IMR-90 (cell line): ENCODE data around the gene GNAI1. TPM values are rescaled to one million over a fixed set of nuclear protein-coding genes. Genes with fewer than 3 reads are reported as not detected.

Experiments
- ATAC-seq: fragments of 200-7000 bp; cut with Tn5 transposase; 2 replicates; pipeline ENCODE4 v1.9.1; 2020; ENCODE audit warnings: low read depth, mild to moderate bottlenecking, moderate library complexity
- BruUV-seq: library from RNA; stranded (reverse); fragments of 400-500 nt; replicated peaks from 2 replicates; lab custom pipeline; 2021; lab: Mats Ljungman, UMichigan
- CTCF ChIA-PET: fragments of 300-600 bp; formaldehyde crosslinking; extraction: SDS; loops from one replicate; lab custom pipeline; 2021; ENCODE audit warnings: antibody characterized with exemption; lab: Yijun Ruan, JAX
- POLR2A ChIA-PET: fragments of 300-600 bp; sonication (Branson Sonifier 250); formaldehyde crosslinking; loops from one replicate; lab custom pipeline; 2022; ENCODE audit warnings: antibody characterized with exemption; ENCODE audit not compliant: unreplicated experiment; lab: Charles Lee
- DNase-seq: peaks from one replicate; pipeline ENCODE4 v3.0.0; 2013
- H2AFZ ChIP-seq: replicated peaks from 2 replicates; pipeline ENCODE3; 2013; ENCODE audit warnings: low read length, mild to moderate bottlenecking; ENCODE audit not compliant: poor library complexity
- H2AK5ac ChIP-seq: 2 replicates; pipeline ENCODE4 v1.6.1; 2013; ENCODE audit warnings: low read depth, low read length, inconsistent platforms
- H2AK9ac ChIP-seq: replicated peaks from 2 replicates; pipeline ENCODE3; 2013; ENCODE audit warnings: mild to moderate bottlenecking, low read depth, low read length, moderate library complexity; ENCODE audit not compliant: poor library complexity
- H2BK120ac ChIP-seq: 2 replicates; pipeline ENCODE4 v1.6.1; 2013; ENCODE audit warnings: low read depth, low read length, inconsistent platforms
- H2BK15ac ChIP-seq: 3 replicates; pipeline ENCODE4 v1.6.1; 2013; ENCODE audit warnings: low read depth, low read length, inconsistent platforms
- H2BK20ac ChIP-seq: 2 replicates; pipeline ENCODE4 v1.6.1; 2013; ENCODE audit warnings: low read depth, mild to moderate bottlenecking, inconsistent platforms, low read length, moderate library complexity
- H2BK5ac ChIP-seq: 2 replicates; pipeline ENCODE4 v1.6.1; 2013; ENCODE audit warnings: mild to moderate bottlenecking, low read depth, low read length, inconsistent platforms; ENCODE audit not compliant: poor library complexity, severe bottlenecking
- H3K14ac ChIP-seq: replicated peaks from 2 replicates; pipeline ENCODE4 v1.6.1; 2013; ENCODE audit warnings: low read depth, low read length, inconsistent platforms
- H3K18ac ChIP-seq: 2 replicates; pipeline ENCODE4 v1.6.1; 2013; ENCODE audit warnings: low read depth, low read length, control low read depth
- H3K23ac ChIP-seq: 2 replicates; pipeline ENCODE4 v1.6.1; 2013; ENCODE audit warnings: low read depth, low read length, inconsistent platforms
- H3K27ac ChIP-seq: 2 replicates; pipeline ENCODE4 v1.5.1; 2013; ENCODE audit warnings: mild to moderate bottlenecking, control low read depth, low read length; ENCODE audit not compliant: insufficient read depth
- H3K27me3 ChIP-seq: 2 replicates; pipeline ENCODE4 v1.6.1; 2013; ENCODE audit warnings: low read length; ENCODE audit not compliant: control insufficient read depth, insufficient read depth
- H3K36me3 ChIP-seq: 2 replicates; pipeline ENCODE4 v1.6.1; 2013; ENCODE audit warnings: low read length, mixed read lengths; ENCODE audit not compliant: control insufficient read depth, insufficient read depth
- H3K4ac ChIP-seq: 2 replicates; pipeline ENCODE4 v1.6.1; 2013; ENCODE audit warnings: low read depth, low read length, inconsistent platforms
- H3K4me1 ChIP-seq: 2 replicates; pipeline ENCODE4 v1.6.1; 2013; ENCODE audit warnings: low read length, mixed read lengths; ENCODE audit not compliant: control insufficient read depth, insufficient read depth
- H3K4me2 ChIP-seq: 2 replicates; pipeline ENCODE4 v1.6.1; 2013; ENCODE audit warnings: low read depth, mild to moderate bottlenecking, control low read depth, low read length, moderate library complexity
- H3K4me3 ChIP-seq: 2 replicates; pipeline ENCODE4 v1.5.1; 2013; ENCODE audit warnings: low read depth, mild to moderate bottlenecking, control low read depth, low read length, moderate library complexity; ENCODE audit not compliant: insufficient read depth
- H3K56ac ChIP-seq: 2 replicates; pipeline ENCODE4 v1.6.1; 2013; ENCODE audit warnings: low read length, inconsistent platforms; ENCODE audit not compliant: insufficient read depth; ENCODE audit errors: extremely low read depth
- H3K79me1 ChIP-seq, 2 experiments: 2 replicates each; pipeline ENCODE4 v1.6.1; 2013; ENCODE audit warnings: low read length in 2 of 2, inconsistent platforms in 1 of 2, low read depth in 1 of 2
- H3K9ac ChIP-seq: 2 replicates; pipeline ENCODE4 v1.6.1; 2013; ENCODE audit warnings: low read depth, low read length, control low read depth
- H3K9me1 ChIP-seq: 2 replicates; pipeline ENCODE4 v1.6.1; 2013; ENCODE audit warnings: low read length, inconsistent platforms; ENCODE audit not compliant: insufficient read depth
- H3K9me3 ChIP-seq: 2 replicates; pipeline ENCODE4 v1.6.1; 2013; ENCODE audit warnings: low read length; ENCODE audit not compliant: control insufficient read depth, insufficient read depth
- H4K20me1 ChIP-seq: 2 replicates; pipeline ENCODE4 v1.6.1; 2013; ENCODE audit warnings: low read length, inconsistent platforms; ENCODE audit not compliant: insufficient read depth
- H4K5ac ChIP-seq: 2 replicates; pipeline ENCODE4 v1.6.1; 2013; ENCODE audit warnings: mild to moderate bottlenecking, low read depth, low read length, control low read depth
- H4K8ac ChIP-seq, 2 experiments: 2 replicates each; pipeline ENCODE4 v1.6.1; 2013; ENCODE audit warnings: low read depth in 2 of 2, low read length in 2 of 2, control low read depth in 1 of 2, inconsistent platforms in 1 of 2
- H4K91ac ChIP-seq: 2 replicates; pipeline ENCODE4 v1.6.1; 2013; ENCODE audit warnings: low read depth, low read length, inconsistent platforms; ENCODE audit not compliant: insufficient read depth
- BHLHE40 ChIP-seq: fragments of 150-350 bp; IDR thresholded peaks from 2 replicates; pipeline ENCODE4 v1.6.1; 2016; ENCODE audit warnings: mild to moderate bottlenecking, low read depth, low read length
- CHD1 ChIP-seq: IDR thresholded peaks from 2 replicates; pipeline ENCODE4 v1.6.1; 2012; ENCODE audit warnings: low read depth, low read length, improper control_type of control experiment
- ELK1 ChIP-seq: fragments of 150-350 bp; IDR thresholded peaks from 2 replicates; pipeline ENCODE4 v1.6.1; 2016; ENCODE audit warnings: low read depth, mild to moderate bottlenecking, low read length, moderate library complexity, borderline replicate concordance
- FOS ChIP-seq: fragments of 150-350 bp; IDR thresholded peaks from 2 replicates; pipeline ENCODE4 v1.6.1; 2016; ENCODE audit warnings: low read depth, low read length
- MAFK ChIP-seq: IDR thresholded peaks from 2 replicates; pipeline ENCODE4 v1.6.1; 2012; ENCODE audit warnings: low read depth, low read length, improper control_type of control experiment
- MAZ ChIP-seq: IDR thresholded peaks from 2 replicates; pipeline ENCODE4 v1.6.1; 2012; ENCODE audit warnings: low read depth, mild to moderate bottlenecking, low read length, improper control_type of control experiment, moderate library complexity, borderline replicate concordance
- MXI1 ChIP-seq: IDR thresholded peaks from 2 replicates; pipeline ENCODE4 v1.6.1; 2012; ENCODE audit warnings: low read depth, mild to moderate bottlenecking, low read length, moderate library complexity, borderline replicate concordance
- NFE2L2 ChIP-seq: fragments of 150-350 bp; IDR thresholded peaks from 2 replicates; pipeline ENCODE4 v1.6.1; 2016; ENCODE audit warnings: low read depth, mild to moderate bottlenecking, low read length
- RAD21 ChIP-seq: IDR thresholded peaks from 2 replicates; pipeline ENCODE4 v1.6.1; 2012; ENCODE audit warnings: low read length, improper control_type of control experiment
- RFX5 ChIP-seq: IDR thresholded peaks from 2 replicates; pipeline ENCODE4 v1.8.0; 2012; ENCODE audit warnings: low read depth, mild to moderate bottlenecking, low read length, moderate library complexity
- WGBS, 2 experiments: methylation state at CpG; one replicate each; pipeline versions ENCODE4 v1.1.5 to v1.1.7; 2013; ENCODE audit warnings: missing lambda C conversion rate in 2 of 2; ENCODE audit not compliant: insufficient read length in 1 of 2; ENCODE audit errors: extremely low coverage in 2 of 2; 5-methylcytosine and 5-hydroxymethylcytosine counted together
- dilution Hi-C: fragments of 300-500 bp; cut with HindIII; formaldehyde crosslinking; loops from one replicate; pipeline ENCODE4 v1.14.3; 2018; ENCODE audit warnings: low sequenced_read_pairs; ENCODE audit not compliant: unreplicated experiment
- in situ Hi-C: fragments of 300-500 bp; cut with MboI; formaldehyde crosslinking; loops from 3 replicates; pipeline ENCODE4 v1.14.3; 2019; ENCODE audit warnings: low sequenced_read_pairs, inconsistent platforms, mixed read lengths
- intact Hi-C: fragments of 100-400 bp; cut with micrococcal nuclease; formaldehyde crosslinking; loops from 2 replicates; pipeline ENCODE4 v1.10.0; 2022
- polyA plus RNA-seq, 3 experiments: library from polyadenylated mRNA; depleted of rRNA; stranded (reverse); fragments of >200 nt; gene quantifications; 2 replicates each; pipeline ENCODE4 v1.2.3, GENCODE V29; 2012; ENCODE audit warnings: low replicate concordance in 1 of 3
- total RNA-seq: library from RNA; depleted of rRNA; stranded (reverse); fragments of >200 nt; gene quantifications from 2 replicates; pipeline ENCODE4 v1.2.3, GENCODE V29; 2012

Gene GNAI1
- total and polyA plus RNA-seq, 2 of the 4 experiments (the other 2 are of a cell fraction), result 21.1 to 26.5 TPM

- H3K4me2 ChIP-seq, result peak overlapping the region; percentile 17; the same call in 1 of the 2 replicates
- H3K27ac ChIP-seq, result no peak overlapping the region
Measured at GRCh38 chr7:80153446-80153845, 18.8 kb downstream of the GNAI1 start.

More at GRCh38 chr7:80153446-80153845, 18.8 kb downstream of the GNAI1 start:
- no peak for TF ChIP-seq FOS
- TF ChIP-seq RFX5, result no peak
- TF ChIP-seq MAFK, result no peak
- no peak for TF ChIP-seq NFE2L2
- no peak for TF ChIP-seq RAD21
- TF ChIP-seq BHLHE40, result no peak
- TF ChIP-seq MAZ, result no peak
- no peak for TF ChIP-seq MXI1
- TF ChIP-seq ELK1, result no peak
- TF ChIP-seq CHD1, result no peak
- peaks cover 13% of the 10 kb centered on the region for H3K4me1 ChIP-seq
- no CpG with 5 or more reads among the region's 1 CpG for WGBS, 2 experiments
- H2AK9ac ChIP-seq, result no peak overlapping the region
- BruUV-seq, result no TSS peak
- ChIA-PET CTCF (no interaction called here), POLR2A (no interaction called here)
- DNase-seq, result peak; percentile 50
- H3K23ac ChIP-seq, result no peak overlapping the region
- peaks cover 39 to 74% of the 10 kb centered on the region in 2 experiments for H3K79me1 ChIP-seq
- H4K20me1 ChIP-seq, result peaks cover 46% of the 10 kb centered on the region
- H2AFZ ChIP-seq, result no peak overlapping the region
- H4K8ac ChIP-seq, result no peak overlapping the region
- H3K36me3 ChIP-seq, result no peaks in the 10 kb centered on the region
- H3K14ac ChIP-seq, result no peak overlapping the region
- no peak overlapping the region for H3K18ac ChIP-seq
- H4K91ac ChIP-seq, result no peak overlapping the region
- H4K5ac ChIP-seq, result no peak overlapping the region
- dilution Hi-C loops (no loop called here), intact Hi-C loops (loop anchor here (5.0 kb wide), 1 partner anchor 44 kb away; no protein-coding TSS in a partner anchor), in situ Hi-C loops (no loop called here)
- H2BK15ac ChIP-seq, result no peak overlapping the region
- no peak overlapping the region for H3K56ac ChIP-seq
- H2BK20ac ChIP-seq, result no peak overlapping the region
- no peak overlapping the region for H3K9ac ChIP-seq
- no peak overlapping the region for H2BK120ac ChIP-seq
- no peaks in the 10 kb centered on the region for H3K27me3 ChIP-seq
- peak; percentile 31; the same call in 1 of the 2 replicates for ATAC-seq
- no peak overlapping the region for H2BK5ac ChIP-seq
- H3K4me3 ChIP-seq, result no peak overlapping the region
- peaks cover 9% of the 10 kb centered on the region for H3K9me1 ChIP-seq
- H3K4ac ChIP-seq, result no peak overlapping the region
- no peaks in the 10 kb centered on the region for H3K9me3 ChIP-seq
- H2AK5ac ChIP-seq, result no peak overlapping the region
